SK-N-SH (cell line): ENCODE results near the gene RPS6KA1. TPM values are rescaled to one million over a fixed set of nuclear protein-coding genes. Genes with fewer than 3 reads are reported as not detected.

ENCODE experiments used
- CTCF ChIA-PET: fragments of 300-600, 350-600 bp; formaldehyde crosslinking; extraction: SDS; loops from one replicate; lab custom pipeline; 2021; lab: Yijun Ruan, JAX
- POLR2A ChIA-PET: fragments of 350-600 bp; sonication (Branson Sonifier 250); formaldehyde crosslinking; extraction: SDS; loops from one replicate; lab custom pipeline; 2020; ENCODE audit warnings: antibody characterized with exemption, inconsistent platforms; lab: Yijun Ruan, JAX
- DNase-seq: peaks from one replicate; pipeline ENCODE4 v3.0.0; 2012
- H2AFZ ChIP-seq: fragments of 200-600 bp; sonication (generic); 2 replicates; pipeline ENCODE4 v1.8.1; 2016; ENCODE audit warnings: antibody characterized with exemption, mild to moderate bottlenecking, low read depth
- H3F3A ChIP-seq: fragments of 200-600 bp; sonication (generic); replicated peaks from 2 replicates; pipeline ENCODE3; 2016; ENCODE audit warnings: antibody characterized with exemption, mild to moderate bottlenecking; ENCODE audit not compliant: insufficient read depth
- H3K27ac ChIP-seq, 2 experiments: fragments of 200-500 bp in 1 of 2; fragments of 200-600 bp in 1 of 2; sonication (Bioruptor generic) in 1 of 2; sonication (generic), shearing (Covaris generic) in 1 of 2; 2 replicates each; pipeline versions ENCODE4 v1.5.1 to v1.6.1; 2014 to 2016; ENCODE audit warnings: low read depth in 2 of 2, inconsistent platforms in 1 of 2, low read length in 1 of 2, mild to moderate bottlenecking in 1 of 2, mixed read lengths in 1 of 2
- H3K27me3 ChIP-seq: fragments of 200-600 bp; sonication (generic), shearing (Covaris generic); 2 replicates; pipeline ENCODE4 v1.6.1; 2016; ENCODE audit warnings: mixed run types; ENCODE audit not compliant: insufficient read depth
- H3K36me3 ChIP-seq, 2 experiments: fragments of 200-500 bp in 1 of 2; fragments of 200-600 bp in 1 of 2; sonication (Bioruptor generic) in 1 of 2; sonication (generic) in 1 of 2; replicated peaks in 1 of 2; 2 replicates each; pipeline versions ENCODE3 to v1.5.1; 2014 to 2016; ENCODE audit warnings: low read length in 1 of 2, mild to moderate bottlenecking in 1 of 2; ENCODE audit not compliant: insufficient read depth in 2 of 2, control insufficient read depth in 1 of 2
- H3K4me1 ChIP-seq, 2 experiments: fragments of 200-500 bp in 1 of 2; fragments of 200-600 bp in 1 of 2; sonication (Bioruptor generic) in 1 of 2; sonication (generic), shearing (Covaris generic) in 1 of 2; 2 replicates each; pipeline versions ENCODE4 v1.5.1 to v1.6.1; 2014 to 2016; ENCODE audit warnings: low read depth in 1 of 2, low read length in 1 of 2, mixed run types in 1 of 2; ENCODE audit not compliant: insufficient read depth in 2 of 2, control insufficient read depth in 1 of 2
- H3K4me2 ChIP-seq: fragments of 200-600 bp; sonication (generic), shearing (Covaris generic); 2 replicates; pipeline ENCODE4 v1.6.1; 2017; ENCODE audit warnings: mixed run types
- H3K4me3 ChIP-seq, 2 experiments: fragments of 200-500 bp in 1 of 2; fragments of 200-600 bp in 1 of 2; sonication (Bioruptor generic) in 1 of 2; sonication (generic), shearing (Covaris generic) in 1 of 2; 2 replicates each; pipeline versions ENCODE4 v1.5.1 to v1.8.1; 2014 to 2016; ENCODE audit warnings: low read depth in 2 of 2, inconsistent platforms in 1 of 2, low read length in 1 of 2, mild to moderate bottlenecking in 1 of 2, mixed read lengths in 1 of 2, moderate library complexity in 1 of 2
- H3K79me2 ChIP-seq: fragments of 200-600 bp; sonication (generic); 2 replicates; pipeline ENCODE4 v1.8.1; 2017; ENCODE audit warnings: mild to moderate bottlenecking; ENCODE audit not compliant: insufficient read depth
- H3K9ac ChIP-seq: fragments of 200-600 bp; sonication (generic); 2 replicates; pipeline ENCODE4 v1.6.1; 2017; ENCODE audit warnings: mixed run types
- H3K9me2 ChIP-seq: fragments of 200-600 bp; sonication (generic); 2 replicates; pipeline ENCODE4 v1.6.1; 2017; ENCODE audit warnings: mixed run types
- H3K9me3 ChIP-seq: fragments of 200-600 bp; sonication (generic); 2 replicates; pipeline ENCODE4 v1.6.1; 2017; ENCODE audit warnings: mixed run types, mild to moderate bottlenecking, moderate library complexity
- H4K20me1 ChIP-seq: fragments of 200-600 bp; sonication (generic); 2 replicates; pipeline ENCODE4 v1.6.1; 2017; ENCODE audit warnings: mild to moderate bottlenecking, mixed run types; ENCODE audit not compliant: insufficient read depth
- CHD2 ChIP-seq: fragments of 150-350 bp; IDR thresholded peaks from 2 replicates; pipeline ENCODE4 v1.6.1; 2018; ENCODE audit warnings: low read length; ENCODE audit not compliant: partially characterized antibody
- EP300 ChIP-seq, 2 experiments: IDR thresholded peaks; 2 replicates each; pipeline versions ENCODE4 v1.4.0 to v1.6.1; 2012; ENCODE audit warnings: borderline replicate concordance in 1 of 2, low read depth in 1 of 2, low read length in 1 of 2
- FOSL2 ChIP-seq: IDR thresholded peaks from 2 replicates; pipeline ENCODE4 v1.4.0; 2012; ENCODE audit warnings: low read depth, mild to moderate bottlenecking, moderate library complexity, borderline replicate concordance
- GATA2 ChIP-seq: sonication (generic); formaldehyde crosslinking; IDR thresholded peaks from 2 replicates; pipeline ENCODE4 v1.5.0; 2020; ENCODE audit warnings: mild to moderate bottlenecking, missing genetic modification reagents
- MEF2A ChIP-seq: IDR thresholded peaks from 2 replicates; pipeline ENCODE4 v1.4.0; 2012; ENCODE audit warnings: low read depth, borderline replicate concordance
- MXI1 ChIP-seq: IDR thresholded peaks from 2 replicates; pipeline ENCODE4 v1.6.1; 2012; ENCODE audit warnings: mild to moderate bottlenecking, low read depth, low read length, improper control_type of control experiment
- POLR2AphosphoS5 ChIP-seq: IDR thresholded peaks from 2 replicates; pipeline ENCODE4 v1.6.1; 2012; ENCODE audit warnings: low read depth, low read length
- SIN3A ChIP-seq: IDR thresholded peaks from 2 replicates; pipeline ENCODE4 v1.6.1; 2012; ENCODE audit warnings: low read depth, mild to moderate bottlenecking, low read length, moderate library complexity, borderline replicate concordance
- SMC3 ChIP-seq: IDR thresholded peaks from 2 replicates; pipeline ENCODE4 v1.6.1; 2012; ENCODE audit warnings: low read depth, low read length, improper control_type of control experiment
- TAF1 ChIP-seq: IDR thresholded peaks from 2 replicates; pipeline ENCODE4 v1.6.1; 2012; ENCODE audit warnings: low read depth, mild to moderate bottlenecking, low read length, moderate library complexity, borderline replicate concordance
- TEAD4 ChIP-seq: IDR thresholded peaks from 2 replicates; pipeline ENCODE4 v1.4.0; 2012; ENCODE audit warnings: mild to moderate bottlenecking, borderline replicate concordance; ENCODE audit not compliant: insufficient read depth
- WGBS: methylation state at CpG from one replicate; pipeline ENCODE4 v1.1.6; 2017; ENCODE audit warnings: low lambda C conversion rate; 5-methylcytosine and 5-hydroxymethylcytosine counted together
- polyA plus RNA-seq, 3 experiments: library from polyadenylated mRNA; depleted of rRNA; stranded (reverse); fragments of >200 nt; gene quantifications; 2 replicates each; pipeline ENCODE4 v1.2.3, GENCODE V29; 2012
- TF ChIP-seq, protein P1 (sequence below): IDR thresholded peaks from 2 replicates; pipeline ENCODE4 v1.4.0; 2012; ENCODE audit warnings: low read depth, borderline replicate concordance
- TF ChIP-seq, protein P2 (sequence below): fragments of 150-350 bp; IDR thresholded peaks from 2 replicates; pipeline ENCODE4 v1.6.1; 2016; ENCODE audit warnings: mild to moderate bottlenecking, low read depth, low read length

The RPS6KA1 gene
- polyA plus RNA-seq, 1 of the 3 experiments (the other 2 are of a cell fraction), result 9.7 TPM

DNA sequence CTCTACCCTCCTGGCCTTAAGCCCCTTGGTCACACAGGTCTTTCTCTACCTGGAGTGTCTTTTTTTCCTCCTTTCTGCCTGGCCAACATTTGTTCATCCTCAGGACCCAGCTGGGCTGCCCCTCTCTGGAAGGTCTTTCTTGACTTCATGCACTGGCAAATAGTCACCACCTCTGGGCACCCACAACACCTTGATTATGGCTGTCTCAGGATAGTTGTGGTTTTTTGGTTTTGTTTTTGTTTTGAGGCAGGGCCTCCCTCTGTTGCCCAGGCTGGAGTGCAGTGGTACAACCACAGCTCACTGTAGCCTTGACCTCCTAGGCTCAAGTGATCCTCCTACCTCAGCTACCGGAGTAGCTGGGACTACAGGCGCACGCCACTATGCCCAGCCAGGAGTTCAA is 10.8 kb downstream of the RPS6KA1 start:
- H3K36me3 ChIP-seq, result no peaks in the 10 kb centered on the region
- peaks cover 0 to 2% of the 10 kb centered on the region in 2 experiments; a peak in 1 of 4 replicates for H3K4me1 ChIP-seq
- H2AFZ ChIP-seq, result no peak overlapping the region
- ChIA-PET POLR2A (no interaction called here), CTCF (interaction anchor here (0.8 kb wide), 1 partner anchor 10 kb away, joined by 3 read pairs; no protein-coding TSS in a partner anchor)
- no peak for DNase-seq
- H3K9me3 ChIP-seq, result no peaks in the 10 kb centered on the region
- no peaks in the 10 kb centered on the region for H3K27me3 ChIP-seq
- no peak overlapping the region for H3K27ac ChIP-seq
- H3F3A ChIP-seq, result no peaks in the 10 kb centered on the region
- no peaks in the 10 kb centered on the region for H3K79me2 ChIP-seq
- H3K4me2 ChIP-seq, result no peak overlapping the region
- no peak for TF ChIP-seq MXI1
- TF ChIP-seq POLR2AphosphoS5, result no peak
- TF ChIP-seq SIN3A, result no peak
- TF ChIP-seq TEAD4, result no peak
- TF ChIP-seq MEF2A, result no peak
- no peak for TF ChIP-seq GATA2 (CRISPR knock-in tag)
- no peak for TF ChIP-seq FOSL2
- 100% methylated on average over 3 of the region's 3 CpGs for WGBS
- no peaks in the 10 kb centered on the region for H4K20me1 ChIP-seq
- H3K9ac ChIP-seq, result no peak overlapping the region
- H3K9me2 ChIP-seq, result no peaks in the 10 kb centered on the region
- H3K4me3 ChIP-seq, result no peak overlapping the region

DNA sequence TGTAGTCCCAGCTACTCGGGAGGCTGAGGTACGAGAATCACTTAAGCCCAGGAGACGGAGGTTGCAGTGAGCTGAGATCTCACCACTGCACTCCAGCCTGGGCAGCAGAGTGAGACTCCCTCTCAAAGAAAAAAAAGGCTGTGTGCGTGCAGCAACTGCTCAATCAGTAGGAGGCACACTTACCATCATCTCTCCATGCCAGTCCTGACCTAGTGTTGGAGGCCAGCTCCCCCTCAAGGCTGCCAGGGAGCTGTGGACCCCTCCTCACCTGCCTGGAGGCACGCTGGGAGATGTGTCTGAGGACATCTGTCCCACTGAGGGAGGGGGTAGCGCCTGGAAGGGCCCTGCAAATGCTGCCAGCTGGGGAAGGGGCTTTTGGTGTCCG is 11.9 kb downstream of the RPS6KA1 start:
- Histone ChIP-seq H3K9me3 (no peaks in the 10 kb centered on the region), H3K79me2 (no peaks in the 10 kb centered on the region), H3F3A (no peaks in the 10 kb centered on the region), H4K20me1 (no peaks in the 10 kb centered on the region), H3K4me2 (no peak overlapping the region), H3K4me3 (no peak overlapping the region; a peak in 1 of 4 replicates), H3K9me2 (no peaks in the 10 kb centered on the region), H3K36me3 (no peaks in the 10 kb centered on the region), H3K27me3 (no peaks in the 10 kb centered on the region), H3K4me1 (peaks cover 0 to 2% of the 10 kb centered on the region in 2 experiments; a peak in 1 of 4 replicates), H2AFZ (no peak overlapping the region), H3K9ac (no peak overlapping the region), H3K27ac (no peak overlapping the region)
- DNase-seq, result no peak
- CTCF ChIA-PET, result interaction anchor here (1.2 to 1.8 kb wide), 4 partner anchors 10 to 240 kb away, joined by 3 to 6 read pairs (median 4); no protein-coding TSS in a partner anchor
- POLR2A ChIA-PET, result interaction anchor here (0.6 to 1.0 kb wide), 3 partner anchors 12 to 329 kb away, joined by 3 to 4 read pairs (median 3); partner anchors contain the start of gene RPS6KA1
- TF ChIP-seq TEAD4 (no peak), EP300 (IDR thresholded peaks at IDR 0.05; ENCODE audit: borderline replicate concordance in 1 of 2, low read depth in 1 of 2, low read length in 1 of 2) (no peak), MEF2A (no peak), TAF1 (no peak), CHD2 (no peak), SIN3A (no peak), SMC3 (no peak), MXI1 (no peak)
- TF ChIP-seq, protein P1, sequence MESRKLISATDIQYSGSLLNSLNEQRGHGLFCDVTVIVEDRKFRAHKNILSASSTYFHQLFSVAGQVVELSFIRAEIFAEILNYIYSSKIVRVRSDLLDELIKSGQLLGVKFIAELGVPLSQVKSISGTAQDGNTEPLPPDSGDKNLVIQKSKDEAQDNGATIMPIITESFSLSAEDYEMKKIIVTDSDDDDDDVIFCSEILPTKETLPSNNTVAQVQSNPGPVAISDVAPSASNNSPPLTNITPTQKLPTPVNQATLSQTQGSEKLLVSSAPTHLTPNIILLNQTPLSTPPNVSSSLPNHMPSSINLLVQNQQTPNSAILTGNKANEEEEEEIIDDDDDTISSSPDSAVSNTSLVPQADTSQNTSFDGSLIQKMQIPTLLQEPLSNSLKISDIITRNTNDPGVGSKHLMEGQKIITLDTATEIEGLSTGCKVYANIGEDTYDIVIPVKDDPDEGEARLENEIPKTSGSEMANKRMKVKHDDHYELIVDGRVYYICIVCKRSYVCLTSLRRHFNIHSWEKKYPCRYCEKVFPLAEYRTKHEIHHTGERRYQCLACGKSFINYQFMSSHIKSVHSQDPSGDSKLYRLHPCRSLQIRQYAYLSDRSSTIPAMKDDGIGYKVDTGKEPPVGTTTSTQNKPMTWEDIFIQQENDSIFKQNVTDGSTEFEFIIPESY, result no peak
- TF ChIP-seq, protein P2, sequence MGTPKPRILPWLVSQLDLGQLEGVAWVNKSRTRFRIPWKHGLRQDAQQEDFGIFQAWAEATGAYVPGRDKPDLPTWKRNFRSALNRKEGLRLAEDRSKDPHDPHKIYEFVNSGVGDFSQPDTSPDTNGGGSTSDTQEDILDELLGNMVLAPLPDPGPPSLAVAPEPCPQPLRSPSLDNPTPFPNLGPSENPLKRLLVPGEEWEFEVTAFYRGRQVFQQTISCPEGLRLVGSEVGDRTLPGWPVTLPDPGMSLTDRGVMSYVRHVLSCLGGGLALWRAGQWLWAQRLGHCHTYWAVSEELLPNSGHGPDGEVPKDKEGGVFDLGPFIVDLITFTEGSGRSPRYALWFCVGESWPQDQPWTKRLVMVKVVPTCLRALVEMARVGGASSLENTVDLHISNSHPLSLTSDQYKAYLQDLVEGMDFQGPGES, result no peak
- 97% methylated on average over 4 of the region's 7 CpGs for WGBS
